ENCODE data around the gene UBD.

GRCh38 chr6:29602564-29603361, 43.2 kb upstream of the UBD start:
- TF ChIP-seq POLR2AphosphoS5 (IDR thresholded peaks at IDR 0.05): no peak
- TF ChIP-seq POLR2A (IDR thresholded peaks at IDR 0.05): no peak
- TF ChIP-seq CTCF (IDR thresholded peaks at IDR 0.05): no peak
